Activated gamma-delta T cell treated with anti-CD3 and anti-CD28 coated beads, Interleukin-2, amount 50 U/mL, for 16 hours (primary cell): ENCODE measurements around the gene CA5A.
"Not testable (repeated sequence)": the region's sequence is repeated elsewhere in the genome, so short reads cannot be mapped to it uniquely, and the experiment has no call there.

Source experiments
- DNase-seq: peaks from one replicate; pipeline ENCODE4 v3.0.0-alpha.2; 2020; ENCODE audit warnings: low read depth

The CA5A gene

DNA sequence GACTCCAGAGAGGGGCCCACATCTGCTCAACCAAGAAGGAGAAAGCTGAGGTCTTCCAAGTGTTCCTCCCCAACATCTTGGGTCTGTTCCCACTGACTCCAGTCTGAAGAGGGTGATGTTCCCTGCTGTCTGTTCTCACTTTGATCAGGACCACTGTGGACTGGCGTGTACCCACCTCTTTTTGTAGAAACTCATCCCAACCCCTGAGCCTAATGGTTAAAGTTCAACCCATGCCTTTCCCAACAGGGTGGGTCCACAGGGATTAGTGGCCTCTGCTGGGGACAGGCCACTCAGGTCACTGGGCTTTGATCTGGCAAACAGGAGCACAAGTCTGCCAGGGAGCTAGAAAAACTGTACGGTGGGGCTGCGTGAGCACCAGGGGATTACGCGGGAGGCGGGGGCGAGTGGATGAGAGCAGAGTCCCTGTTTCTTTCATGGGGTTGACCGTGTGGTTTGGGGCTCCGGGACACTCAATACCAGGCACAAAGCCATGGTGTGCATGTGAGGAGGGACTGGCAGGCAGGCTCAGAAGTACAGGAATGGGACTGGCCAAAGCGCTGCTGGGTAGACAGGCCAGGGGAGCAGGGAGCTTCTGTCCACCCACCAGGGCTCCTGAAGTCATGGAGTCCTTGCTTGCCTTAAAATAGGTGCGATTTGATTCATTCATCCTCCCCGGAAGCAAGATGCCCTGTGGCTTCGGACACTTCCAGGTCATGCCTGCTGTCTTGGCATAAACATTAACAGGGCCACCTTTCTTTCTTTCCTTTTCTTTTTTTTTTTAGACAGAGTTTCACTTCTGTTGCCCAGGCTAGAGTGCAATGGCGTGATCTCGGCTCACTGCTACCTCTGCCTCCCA lies at the start of gene CA5A:
CA5A (minus strand) TSS at position 155 of the 856 bp plus-strand sequence; CDS start at position 76, 79 bp downstream.
- DNase-seq = no peak

DNA sequence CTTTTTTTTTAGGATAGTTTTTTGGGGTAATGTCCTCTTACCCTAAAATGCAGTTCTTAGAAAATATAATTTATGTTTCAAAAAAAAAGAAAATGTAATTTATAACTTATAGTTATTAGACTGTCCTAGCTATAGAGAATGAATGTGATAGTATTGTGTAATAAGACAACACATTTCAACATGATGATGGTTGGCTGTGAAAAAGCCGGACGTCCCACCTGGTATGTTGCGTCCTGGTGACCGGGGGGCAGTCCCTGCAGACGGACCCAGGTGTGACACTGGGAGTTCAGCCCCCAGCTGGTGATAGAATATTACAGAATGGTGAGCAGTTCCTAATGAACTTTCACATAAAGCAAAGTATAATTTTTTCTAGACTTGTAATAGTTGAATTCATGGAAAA lies 49.2 kb upstream of the CA5A start:
- DNase-seq = not testable (repeated sequence)

DNA sequence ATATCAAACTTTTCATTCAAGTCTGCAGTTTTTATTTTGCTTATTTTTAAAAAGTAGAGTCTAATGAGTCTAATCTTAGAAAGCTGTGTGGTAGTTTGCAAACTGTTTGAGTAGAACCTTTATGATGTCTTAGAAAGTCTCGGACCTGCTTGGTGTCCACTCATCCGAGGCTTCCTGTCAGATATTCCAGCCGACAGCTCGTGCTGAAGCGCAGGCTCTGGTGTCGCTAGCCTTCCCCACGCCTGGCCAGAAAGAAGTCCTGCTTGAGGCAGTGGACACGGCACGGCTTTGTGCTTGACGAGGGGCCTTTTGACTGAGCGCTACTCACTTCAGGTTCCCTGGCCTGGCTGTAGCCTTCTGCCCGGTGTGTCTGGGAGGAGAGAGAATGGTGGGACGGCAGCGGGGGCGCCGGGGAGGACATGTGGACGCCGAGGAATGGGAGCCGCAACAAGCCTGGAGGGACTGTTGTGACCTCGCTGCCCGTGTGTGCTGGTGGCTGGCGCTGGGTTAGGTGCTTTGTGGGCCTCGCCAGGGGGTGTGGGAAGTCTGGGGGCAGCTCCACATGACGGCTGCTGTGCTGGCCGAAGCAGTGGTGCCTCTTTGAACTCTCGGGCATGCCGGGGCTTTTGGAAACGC lies 48.4 kb upstream of the CA5A start:
- DNase-seq = no peak

DNA sequence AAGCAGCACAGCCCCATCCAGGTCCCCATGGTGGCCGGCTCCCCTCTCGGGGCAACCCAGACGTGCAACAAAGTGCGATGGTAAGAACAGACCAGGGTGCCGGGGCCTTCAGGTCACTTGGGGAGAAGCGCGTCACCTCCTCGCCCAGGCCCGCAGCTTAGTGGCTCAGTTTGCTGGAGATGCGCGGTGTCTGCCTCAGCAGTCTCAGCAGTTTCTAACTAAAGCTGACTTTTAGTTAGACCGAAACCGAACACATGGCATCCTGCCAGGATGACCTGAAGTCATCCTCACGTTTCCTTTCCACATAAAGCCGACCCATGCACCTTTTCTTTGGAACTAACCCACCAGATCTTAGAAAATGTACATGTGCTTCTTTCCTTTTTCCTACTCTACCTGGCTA lies 47.9 kb upstream of the CA5A start:
- not testable (repeated sequence) for DNase-seq

DNA sequence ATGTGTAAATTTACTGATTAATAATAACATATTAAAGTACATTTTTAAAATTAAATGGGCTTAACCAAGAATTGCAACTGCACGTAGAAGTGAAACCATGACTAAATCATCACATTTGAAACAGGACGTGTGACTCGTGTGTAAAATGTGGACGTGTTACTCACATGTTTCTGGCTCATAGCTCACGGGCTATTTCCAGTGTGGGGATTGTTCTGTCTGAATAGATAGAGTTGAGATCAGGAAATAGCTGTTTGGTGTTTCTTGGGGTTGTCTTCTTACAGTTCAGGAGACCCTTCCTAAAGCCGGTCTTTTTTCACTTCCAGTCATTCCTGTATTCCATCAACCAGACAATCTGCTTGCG lies 47.4 kb upstream of the CA5A start:
- not testable (repeated sequence) for DNase-seq

DNA sequence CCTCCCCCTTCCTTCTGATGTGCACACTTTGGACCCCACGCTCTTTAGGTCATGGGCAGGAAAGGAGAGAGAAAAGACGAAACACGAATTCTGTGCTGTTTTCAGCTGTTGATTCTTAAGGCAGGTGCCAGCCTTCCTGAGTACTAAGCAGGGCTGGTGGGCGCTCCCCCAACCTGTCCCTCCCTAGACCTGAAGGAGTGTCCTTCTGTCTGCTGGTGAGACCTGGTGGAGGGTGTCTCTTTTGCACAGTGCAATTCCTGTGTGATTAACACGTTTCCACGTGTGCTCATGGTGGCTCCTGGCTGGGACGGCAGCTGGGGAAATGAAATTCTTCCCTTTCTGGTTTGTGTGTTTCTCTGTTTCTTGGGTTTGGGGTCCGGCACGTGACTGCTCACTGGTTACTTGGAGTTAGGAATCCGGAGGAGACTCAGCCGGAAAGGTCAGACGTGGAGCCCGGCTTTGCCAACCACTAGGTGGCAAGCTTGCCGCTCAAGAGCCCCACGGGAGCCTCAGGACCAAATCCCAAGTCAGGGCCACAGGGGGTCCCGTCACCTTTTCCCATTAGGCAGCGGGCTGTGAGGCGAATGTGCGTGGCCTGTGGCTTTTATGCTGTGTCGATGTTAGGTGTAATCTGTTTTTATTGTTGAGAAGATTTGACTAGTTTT lies 46.9 kb upstream of the CA5A start:
- DNase-seq = not testable (repeated sequence)

DNA sequence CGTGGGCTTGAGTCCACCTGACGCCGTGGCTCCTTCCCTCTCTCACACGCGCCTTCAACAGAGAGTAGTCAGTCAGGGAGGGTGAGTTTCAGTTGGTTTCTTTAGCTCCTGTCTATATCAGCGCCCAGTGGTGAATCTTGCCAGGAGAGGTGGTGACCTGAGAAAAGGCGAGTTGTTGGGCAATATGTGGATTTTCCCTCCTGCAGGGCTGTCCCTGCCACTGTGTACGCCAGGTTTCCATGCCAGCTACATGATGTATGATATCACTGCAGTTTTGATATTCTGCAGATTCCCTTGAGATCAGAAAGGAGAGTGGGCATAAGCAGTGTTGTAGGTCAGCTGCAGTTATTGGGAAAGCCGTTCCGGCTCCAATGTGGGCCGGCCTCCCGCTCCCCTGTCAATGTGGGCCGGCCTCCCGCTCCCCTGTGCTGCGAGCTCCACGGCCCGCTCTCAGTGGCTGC lies 46.3 kb upstream of the CA5A start:
- no peak for DNase-seq

DNA sequence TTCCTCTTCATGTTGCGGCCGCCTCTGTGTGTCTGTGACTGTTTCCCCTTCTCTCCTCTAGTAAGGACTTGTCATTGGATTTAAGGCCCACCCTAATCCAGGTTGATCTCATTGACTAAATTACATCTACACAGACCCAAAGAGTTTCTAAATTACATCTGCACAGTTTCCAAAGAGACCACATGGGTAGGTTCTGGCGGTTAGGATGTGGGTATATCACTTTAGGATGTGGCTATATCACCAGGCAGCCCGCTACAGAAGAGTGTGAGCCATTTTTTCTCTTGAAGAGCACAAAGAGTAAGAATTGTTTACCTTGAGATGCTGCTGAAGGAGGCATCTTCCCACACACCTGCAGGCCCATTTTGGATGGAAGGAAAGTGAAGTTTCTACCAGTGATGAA lies 45.0 kb upstream of the CA5A start:
- DNase-seq = not testable (repeated sequence)

DNA sequence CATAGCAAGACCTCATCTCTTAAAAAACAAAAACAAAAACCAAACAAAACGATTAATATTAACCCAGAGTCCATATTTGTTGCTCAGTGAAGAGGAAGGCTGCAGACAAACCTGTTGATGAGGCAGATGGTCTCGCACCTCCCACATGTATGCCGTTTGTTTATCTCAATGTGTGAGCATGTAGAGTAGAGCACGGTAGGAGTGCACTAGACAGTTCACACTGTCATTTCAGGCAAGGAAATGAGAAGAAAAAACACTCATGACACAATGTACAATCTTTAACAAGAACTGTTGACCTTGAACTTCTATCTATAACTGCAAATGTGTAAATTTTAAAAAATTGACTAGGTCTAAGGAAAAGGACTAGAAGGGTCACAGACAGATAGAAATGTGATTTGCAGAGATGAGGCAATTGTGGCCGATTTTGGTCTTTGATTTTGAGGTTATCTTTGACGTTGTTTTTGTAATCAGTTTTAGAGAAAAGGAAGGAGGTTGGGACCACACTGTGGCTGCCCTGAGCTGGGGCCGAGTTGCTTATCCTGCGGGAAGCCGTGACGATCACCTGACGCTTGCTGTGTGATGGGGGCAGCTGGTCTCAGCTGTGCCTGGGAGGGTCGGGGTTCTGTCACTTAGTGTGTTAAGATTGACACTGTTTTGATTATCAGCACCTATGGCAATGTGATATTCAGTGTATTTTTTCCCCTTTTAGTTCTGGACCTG lies 43.7 kb upstream of the CA5A start:
- not testable (repeated sequence) for DNase-seq

DNA sequence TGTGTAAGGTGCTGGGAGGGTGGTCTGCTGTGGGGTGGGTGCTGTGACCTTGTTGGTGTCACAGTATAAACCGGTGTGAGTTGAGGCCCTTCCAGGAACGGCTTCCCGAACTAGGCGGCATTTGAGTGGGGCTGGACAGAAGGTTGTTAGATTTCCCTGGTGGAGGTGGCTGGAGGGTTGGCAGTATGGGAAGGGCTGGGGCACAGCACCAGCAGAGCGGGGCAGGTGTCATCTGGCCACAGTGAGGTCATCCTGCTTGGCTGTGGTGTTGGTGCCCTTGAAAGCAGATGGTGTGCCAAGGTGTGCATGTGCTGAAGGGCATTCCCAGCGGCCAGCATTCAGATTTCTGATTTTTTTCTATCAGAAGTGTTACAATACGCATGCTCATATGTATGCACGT lies 43.0 kb upstream of the CA5A start:
- DNase-seq = no peak

DNA sequence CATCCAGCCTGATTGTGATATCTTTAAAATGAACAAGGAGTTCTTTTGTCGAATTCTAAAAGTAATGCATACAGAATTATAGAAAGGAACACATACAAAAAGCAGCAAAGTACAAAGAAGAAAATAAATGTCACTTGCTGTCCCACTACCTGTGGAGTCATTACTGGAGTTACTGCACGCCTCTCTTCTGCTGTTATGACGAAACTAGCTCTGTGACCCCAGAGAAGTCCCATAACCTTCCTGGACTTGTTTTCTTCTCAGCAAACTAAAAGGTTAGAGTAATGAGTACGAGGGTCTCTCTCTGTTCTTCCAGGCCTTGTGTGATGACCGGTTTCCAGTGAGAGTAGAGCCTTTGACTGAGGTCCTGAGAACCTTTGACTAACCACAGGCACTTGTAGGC lies 41.8 kb upstream of the CA5A start:
- DNase-seq = no peak

DNA sequence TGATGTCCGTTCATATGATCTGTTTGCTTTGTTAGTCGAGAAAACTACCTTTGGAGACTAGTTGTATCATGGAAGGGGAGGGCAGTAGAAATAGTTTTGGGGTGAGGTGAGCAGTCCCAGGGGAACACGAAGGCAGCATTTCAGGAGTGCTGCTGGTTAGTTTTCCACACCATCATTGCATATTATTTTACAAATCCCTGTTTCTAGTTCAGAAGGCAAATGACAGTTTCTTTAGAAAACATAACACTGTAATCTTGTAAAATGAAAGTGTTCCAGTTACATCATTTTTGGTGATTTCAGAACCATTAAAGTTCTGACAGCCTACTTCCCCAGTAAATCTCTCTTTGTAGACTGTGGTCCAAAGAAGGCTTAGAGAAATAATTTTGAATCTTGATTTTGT lies 40.3 kb upstream of the CA5A start:
- no peak for DNase-seq

DNA sequence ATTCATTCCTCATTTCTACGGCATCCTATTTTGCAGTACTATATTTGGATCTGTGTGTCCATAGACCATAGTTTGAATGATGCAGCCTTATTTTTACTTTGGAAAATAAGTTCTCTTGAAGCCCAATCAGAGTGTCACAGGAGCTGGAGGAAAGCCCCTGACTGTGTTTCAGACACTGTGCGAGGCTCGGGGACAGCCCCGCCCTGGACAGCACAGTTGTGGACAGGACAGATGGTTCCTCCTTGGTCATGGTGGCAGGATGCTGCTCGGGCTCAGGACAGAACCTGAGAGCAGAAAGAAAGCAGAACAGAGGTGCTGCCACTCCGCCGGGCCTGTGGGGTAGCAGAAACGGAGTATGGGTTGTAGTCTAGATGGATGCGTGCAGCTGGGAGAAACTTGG lies 37.8 kb upstream of the CA5A start:
- no peak for DNase-seq

DNA sequence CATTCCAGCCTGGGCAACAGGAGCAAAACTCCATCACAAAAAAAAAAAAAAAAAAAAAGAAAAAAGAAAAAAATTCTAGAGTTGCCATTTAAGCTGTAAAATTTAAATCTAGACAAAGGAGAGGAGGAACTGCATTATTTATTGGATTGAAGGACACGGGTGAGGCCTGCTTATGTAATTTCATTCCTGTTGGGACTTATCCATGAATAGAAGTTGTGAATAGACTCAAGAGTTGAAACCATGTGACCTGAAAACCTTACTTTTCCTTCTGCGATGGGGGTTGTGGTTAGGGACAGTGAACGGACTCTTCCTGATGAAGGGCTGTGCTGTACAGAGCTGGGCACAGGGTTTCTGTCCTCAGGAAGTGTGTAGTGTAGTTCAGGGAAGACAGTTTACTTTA lies 37.4 kb upstream of the CA5A start:
- no peak for DNase-seq

DNA sequence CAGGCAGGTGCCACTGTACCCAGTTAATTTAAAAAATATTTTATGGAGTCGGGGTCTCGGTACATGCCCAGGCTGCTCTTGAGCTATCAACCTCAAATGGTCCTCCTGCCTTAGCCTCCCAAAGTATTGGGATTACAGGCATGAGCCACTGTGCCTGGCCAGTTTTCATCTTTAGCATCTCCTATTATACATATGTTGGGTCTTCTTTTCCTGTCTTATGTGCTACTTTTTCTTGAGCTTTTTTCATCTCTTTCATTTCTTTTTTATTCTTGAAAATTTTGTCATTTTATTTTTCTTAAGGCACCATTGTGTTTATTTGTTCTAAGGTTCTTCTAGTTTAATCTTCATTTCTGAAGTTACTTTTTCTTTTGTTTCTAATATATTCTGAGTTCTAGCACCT lies 35.6 kb upstream of the CA5A start:
- DNase-seq = no peak

DNA sequence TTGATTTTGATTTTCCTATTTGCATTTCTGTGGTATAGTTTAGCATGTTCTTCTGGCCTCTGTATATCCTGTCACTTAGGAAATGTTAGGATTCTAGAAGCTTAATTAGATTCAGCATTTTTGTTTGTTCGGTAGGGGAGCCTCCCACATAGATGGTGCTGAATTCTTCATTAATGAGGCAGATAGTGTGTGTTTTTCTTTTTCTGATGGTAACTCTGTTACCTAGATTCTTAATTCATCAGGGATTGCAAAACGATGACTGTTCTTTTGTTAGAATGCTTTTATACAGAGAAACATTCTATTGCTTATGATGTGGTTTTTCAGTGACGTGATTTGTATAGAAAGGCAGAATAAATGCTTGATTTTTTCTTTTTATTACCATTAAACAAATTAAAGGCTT lies 33.9 kb upstream of the CA5A start:
- DNase-seq = no peak

DNA sequence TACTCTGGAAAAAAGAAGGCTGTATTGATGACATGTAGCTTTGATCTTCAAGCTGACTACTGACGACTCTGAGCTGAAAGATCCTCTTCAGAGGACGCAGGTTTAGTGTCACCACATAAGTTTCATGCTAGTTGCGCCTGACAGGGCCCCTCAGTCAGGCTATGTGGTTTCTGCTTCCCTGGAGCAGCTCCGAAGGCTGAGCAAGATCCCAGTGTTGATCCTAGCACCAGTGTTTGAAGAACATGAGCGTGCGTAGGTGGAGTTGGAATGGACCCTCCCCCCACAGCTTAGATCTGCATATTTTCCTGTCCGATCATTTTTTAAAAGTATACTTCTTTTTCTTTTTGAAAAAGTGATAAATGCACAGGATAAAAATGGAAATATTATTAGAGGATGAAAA lies 32.2 kb upstream of the CA5A start:
- DNase-seq = no peak

DNA sequence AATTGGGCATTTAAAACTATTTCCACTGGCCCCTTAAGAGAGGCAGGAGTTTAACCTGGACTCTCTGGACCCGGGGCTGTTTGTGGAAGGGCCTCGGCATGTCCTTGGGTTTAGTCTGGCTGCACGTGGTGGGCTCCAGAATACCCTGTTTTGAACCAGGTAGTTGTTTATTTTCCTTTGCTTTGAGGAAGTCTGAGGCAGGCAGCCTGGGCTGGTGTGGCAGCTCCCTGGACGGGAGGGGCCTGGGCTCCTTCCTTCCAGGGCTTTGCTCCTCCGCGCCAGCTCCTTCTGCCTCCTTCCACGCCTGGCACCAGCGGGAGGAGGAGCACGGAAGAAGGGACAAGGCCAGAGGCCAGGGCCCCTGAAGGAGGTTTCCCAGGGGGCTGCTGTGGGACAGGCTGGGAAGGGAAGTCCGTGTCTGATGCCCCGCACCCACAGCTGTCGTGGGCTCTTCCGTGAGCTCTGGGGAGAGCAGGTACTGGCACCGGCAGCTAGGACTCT lies 30.4 kb upstream of the CA5A start:
- DNase-seq = no peak

DNA sequence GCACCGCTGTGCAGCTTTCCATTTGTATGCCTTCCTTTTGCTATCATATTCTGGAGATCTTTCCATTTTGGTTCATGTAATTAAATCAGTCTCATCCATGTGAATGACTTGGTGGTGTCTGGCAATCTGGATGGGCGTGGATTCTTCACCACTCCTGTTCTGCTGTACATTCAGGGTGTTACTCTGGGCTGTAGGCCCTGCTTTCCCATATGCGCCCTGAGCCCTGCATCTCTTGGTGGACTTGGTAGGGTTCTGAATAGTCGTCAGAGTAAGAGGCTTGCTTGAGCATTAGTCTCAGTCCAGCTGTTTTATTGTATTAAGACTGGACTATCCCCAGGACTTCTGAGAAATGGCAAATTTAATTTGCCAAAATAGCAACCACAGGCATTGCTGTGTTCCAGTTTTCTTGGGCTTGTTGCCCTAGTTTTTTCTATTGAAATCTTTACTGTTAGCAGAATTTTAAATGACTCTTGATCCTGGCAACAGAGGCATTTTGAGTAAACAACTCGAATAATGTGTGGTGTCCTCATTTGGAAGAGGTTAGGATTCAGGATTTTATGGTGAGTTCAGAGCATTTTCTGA lies 29.8 kb upstream of the CA5A start:
- no peak for DNase-seq

DNA sequence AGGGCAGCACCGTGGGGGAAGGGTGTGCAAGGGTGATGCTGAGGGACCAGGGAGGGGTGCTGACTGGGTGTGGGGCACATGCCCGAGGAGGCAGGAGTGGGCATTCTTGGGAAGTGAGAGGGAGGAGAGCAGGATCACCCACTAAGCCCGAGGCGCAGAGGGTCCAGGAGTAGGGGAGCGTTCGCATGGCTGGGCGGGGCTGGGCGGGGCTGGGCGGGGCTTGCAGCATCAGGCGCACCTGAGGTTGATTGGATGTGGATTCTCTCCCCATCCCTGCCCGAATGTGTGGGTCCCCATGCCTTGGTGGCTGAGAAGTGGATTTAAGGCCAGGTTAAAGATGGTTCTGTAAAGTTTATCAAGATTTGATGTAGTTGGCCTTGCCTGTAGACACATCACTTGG lies 29.1 kb upstream of the CA5A start:
- no peak for DNase-seq

DNA sequence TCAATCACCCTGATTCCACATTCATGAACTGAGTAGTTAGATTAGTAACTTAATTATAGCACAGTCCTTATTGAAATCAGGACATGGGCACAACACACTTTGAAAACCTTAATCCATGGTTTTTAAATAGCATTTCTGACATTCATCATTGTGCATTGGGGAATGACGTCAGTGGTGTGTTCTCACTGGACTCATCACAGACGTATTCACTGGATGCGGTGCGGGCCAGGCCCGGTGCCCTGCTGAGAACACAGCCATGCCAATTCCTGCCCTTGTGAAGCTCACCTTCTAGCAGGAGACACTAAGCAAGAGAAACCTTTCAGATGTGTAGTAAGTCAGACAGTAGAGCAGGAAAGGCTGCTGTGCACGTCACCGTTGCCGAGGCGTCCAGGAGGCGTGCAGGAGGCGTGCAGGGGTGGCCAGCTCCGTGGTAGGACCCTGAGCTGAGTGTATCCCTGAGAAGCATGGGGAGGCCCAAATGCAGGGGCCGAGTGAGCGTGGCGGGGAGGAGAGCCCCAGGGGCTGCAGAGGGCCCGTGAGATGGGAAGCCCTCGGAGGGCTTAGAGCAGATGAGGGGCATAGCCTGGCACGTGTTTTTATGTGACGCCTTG lies 27.8 kb upstream of the CA5A start:
- no peak for DNase-seq
